Measurements from ENCODE around the gene TTLL10.

GRCh38 chr1:1157426-1157913 is 16.2 kb upstream of the TTLL10 start:
- TF ChIP-seq CTCF (IDR thresholded peaks at IDR 0.05) (no peak), EP300 (IDR thresholded peaks at IDR 0.05) (no peak), POLR2A (IDR thresholded peaks at IDR 0.05) (peak in 1 of 2 donors; percentile 52)

Data from tibial nerve (tissue), 4 donors.